IPS DF 4.7 (cell line): ENCODE data around the gene TBC1D22A.

Experiments used
- DNase-seq: peaks from one replicate; pipeline ENCODE4 v3.0.0-alpha.2; 2013; ENCODE audit warnings: low spot score; ENCODE audit errors: extremely low read depth

TBC1D22A gene

DNA sequence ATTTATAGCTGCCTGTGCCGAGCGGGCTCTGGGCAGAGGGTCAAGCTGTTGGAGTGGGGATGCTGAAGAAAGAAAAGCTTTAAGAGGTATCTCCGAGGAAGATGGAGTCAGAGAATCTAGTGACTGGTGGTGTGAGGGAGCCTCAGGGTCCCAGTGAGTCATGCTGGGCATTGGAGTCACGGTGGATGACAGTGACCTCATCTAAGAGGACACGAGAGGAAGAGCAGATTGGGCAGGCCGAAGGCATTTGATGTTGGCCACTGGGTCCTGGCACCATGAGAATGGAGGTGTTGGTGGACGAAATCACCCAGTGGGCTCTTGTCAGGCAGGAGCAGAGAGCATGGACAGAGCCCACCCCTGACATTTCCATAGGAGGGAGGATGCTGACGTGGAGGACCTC, 68.4 kb downstream of the TBC1D22A start:
- no peak for DNase-seq

DNA sequence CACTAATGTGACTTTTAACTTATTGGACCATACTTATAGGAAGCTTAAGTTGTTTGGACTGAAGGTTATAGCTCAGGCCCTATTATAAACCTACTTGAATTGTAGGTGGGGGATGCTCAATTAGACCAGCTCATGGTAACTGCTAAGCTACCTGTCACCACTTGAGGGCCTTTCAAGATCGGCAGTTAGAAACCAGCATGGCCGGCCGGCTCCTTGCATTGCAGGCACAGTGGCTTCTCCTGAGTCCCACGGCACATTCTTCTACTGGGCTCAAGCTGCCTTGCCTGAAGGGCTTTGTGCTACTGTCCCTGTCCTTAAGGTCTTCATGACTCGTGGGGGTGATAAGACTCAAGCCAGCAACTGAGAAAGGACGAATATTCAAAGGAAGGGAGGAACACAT, 70.8 kb downstream of the TBC1D22A start:
- DNase-seq = peak; percentile 41

DNA sequence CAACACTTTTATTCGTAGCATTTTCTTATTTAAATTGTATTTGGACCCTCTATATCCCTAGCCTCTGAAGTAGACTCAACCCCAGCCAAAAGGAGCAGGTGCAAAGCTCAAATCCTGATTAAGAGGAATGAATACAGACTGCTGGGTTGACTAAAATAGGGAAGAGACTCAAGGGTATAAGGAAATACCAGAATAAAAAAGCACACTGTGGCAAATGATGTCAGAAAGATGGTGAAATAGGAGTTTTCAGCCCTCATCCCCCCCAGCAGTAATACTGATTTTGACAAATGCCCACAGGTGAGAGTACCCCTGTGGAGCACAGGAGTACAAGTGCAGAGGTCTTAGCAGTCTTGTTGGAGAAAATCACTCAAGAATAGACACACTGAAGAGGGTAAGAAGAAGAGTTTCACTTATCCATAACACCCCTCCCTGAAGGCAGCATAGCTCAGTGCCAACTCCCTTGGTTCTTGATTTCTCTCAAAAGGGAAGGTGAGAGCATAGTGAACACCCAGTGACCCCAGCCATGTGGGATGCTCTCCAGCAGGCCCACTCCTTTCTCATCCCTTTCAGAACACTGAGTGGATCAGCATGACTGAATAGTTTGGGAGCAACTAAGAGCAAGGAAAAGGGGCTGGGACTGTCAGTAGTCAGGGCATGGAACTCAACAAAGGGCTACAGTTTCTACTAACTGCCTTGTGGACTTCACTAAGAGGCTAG, 71.7 kb downstream of the TBC1D22A start:
- DNase-seq = no peak

DNA sequence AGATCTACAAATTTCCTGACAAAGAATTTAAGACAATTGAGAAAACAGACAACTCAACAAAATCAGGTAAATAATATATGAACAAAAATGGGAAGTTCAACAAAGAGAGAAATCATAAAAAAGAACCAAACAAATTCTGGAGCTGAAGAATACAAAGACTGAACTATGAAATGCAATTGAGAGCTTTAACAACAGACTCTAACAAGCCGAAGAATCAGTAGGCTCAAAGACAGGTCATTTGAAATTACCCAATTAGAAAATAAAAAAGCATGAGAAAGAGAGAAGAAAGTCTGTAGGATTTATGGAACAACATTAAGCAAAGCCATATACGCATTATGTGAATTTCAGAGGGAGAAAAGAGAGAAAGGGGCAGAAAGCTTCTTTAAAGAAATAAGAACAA, 72.8 kb downstream of the TBC1D22A start:
- no peak for DNase-seq

DNA sequence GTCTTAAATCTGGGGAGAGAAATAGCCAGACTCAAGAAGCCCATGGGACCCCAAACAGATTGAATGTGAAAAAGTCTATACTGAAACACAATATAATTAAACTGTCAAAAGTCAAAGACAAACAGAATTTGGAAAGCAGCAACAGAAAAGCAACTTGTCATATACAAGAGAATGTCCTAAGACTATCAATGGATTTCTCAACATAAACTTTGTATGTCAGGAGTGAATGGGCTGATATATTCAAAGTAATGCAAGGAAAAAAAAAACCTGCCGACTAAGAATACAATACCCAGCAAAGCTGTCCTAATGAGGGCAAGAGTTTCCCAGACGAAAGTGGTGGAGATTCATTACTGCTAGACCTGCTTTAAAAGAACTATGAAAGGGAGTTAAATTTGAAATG, 73.2 kb downstream of the TBC1D22A start:
- DNase-seq = no peak

DNA sequence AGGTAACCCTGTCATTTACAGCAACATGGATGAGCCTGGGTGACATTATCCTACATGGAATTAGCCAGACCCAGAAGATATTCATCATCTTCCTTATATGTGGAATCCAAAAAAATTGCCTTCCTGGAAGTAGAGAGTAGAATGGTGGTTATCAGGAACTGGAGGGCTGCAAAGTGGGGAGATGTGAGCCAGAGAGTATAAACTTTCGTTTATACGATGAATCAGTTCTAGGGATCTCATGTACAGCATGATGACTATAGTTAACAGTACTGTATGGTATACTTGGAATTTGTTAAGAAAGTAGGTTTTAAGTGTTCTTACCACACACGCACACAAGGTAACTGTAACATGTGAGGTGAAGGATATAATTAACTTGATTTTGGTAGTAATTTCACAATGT, 79.1 kb downstream of the TBC1D22A start:
- DNase-seq = no peak

DNA sequence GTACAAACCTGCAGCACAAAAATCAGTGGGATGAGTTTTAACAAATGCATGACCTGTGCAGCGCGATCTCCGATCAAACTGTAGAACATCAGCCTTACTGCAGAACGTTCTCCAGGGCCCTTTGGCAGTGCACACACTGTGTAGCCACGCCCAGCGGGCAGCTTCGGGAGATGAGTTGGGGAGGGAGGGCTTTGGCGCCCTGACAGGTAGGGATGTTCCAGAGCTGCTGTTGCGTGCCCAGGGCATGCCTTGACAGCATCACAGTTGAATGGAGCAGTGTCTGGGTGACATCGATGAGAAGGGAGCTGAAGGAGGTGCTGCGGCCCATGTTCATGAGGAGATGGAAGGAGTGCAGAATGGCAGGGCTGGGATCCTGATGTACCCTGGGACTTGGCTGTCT, 80.2 kb downstream of the TBC1D22A start:
- DNase-seq = no peak

DNA sequence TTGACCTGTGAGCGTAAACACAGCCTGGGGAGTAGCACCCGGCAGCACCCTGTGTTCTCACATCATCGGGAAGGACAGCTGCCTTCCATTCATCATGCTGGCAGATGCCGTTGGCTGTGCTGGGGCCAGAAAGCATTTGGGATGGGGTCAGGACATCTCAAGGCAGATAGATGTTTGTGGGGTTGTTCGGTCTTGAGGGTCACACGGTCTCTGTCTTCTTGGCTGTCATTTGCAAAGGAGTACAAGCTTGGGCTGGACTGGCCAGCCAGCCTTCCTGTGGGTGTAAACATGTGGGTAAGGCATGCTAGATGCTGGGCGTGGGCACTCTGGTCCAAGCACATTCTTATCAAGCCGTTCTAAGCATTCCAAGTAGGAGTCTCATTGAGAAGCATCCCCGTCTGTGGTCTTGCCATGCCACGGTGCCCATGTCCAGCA, 81.4 kb downstream of the TBC1D22A start:
- no peak for DNase-seq

DNA sequence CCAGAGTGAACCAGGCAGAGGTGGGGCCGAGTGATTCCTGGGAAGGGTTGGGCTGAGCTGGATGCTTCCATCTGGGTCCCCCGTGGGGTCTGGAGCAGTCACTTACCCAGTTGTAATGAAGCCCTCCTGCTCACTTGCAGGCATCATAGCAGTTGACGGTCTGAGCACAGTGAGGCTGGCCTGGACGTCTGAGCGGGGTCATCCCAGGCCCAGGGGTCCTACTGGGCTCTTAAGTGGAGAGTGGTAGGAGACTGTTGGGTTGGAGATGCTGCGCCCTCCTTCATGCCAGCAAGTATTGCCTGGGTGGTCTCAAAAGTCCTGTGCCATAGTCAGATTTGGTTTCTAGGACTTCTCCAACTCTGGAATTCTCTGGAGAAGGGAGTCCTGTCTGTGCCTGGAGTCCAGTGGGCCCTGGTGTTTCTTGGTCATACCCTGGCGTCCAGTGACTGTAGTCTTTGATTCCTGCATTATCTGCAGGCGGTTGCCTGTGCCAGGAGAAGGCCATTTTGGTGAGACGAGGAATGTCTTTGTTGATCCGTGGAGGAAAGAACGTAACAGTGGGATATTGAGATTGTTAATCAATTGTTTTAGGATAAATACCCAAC, 82.3 kb downstream of the TBC1D22A start:
- DNase-seq = no peak

DNA sequence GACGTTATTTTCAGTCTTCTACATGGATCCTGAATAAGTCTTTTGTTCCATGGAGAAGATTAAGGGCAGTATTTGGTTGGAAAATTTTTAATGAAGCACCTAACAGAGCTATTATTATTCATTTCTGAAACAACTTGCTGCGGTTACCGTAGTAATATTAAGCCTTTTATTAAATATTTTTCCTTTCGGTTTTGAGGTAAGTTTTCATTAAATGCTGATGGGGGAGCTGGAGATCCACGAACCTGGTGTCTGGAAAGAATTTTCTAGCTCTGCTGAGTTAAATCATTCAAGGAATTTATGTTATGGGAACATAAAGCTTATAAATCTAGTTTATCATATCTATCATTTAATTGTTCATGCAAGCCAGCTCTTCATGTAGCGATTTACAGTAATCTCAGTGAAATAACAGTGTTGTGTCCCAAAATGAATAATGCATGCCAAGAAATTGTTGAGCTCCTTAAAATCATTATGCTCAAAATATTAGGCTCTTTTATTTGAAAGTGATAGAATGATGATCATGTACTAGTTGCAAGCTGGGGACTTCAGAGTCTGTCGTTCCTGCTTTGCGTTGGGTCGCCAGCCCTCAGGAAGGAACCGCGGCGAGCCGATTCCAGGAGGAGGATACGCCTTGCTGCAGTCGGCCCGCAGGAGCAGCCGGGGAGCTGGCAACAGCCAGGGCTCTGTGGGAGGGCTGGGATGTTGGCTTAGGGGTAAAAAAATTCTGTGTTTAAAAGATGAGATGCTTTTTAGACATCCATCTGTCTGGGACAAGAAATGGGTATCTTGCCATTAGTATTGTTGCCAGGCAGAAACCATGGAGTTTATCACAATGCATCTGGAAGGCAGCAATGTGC, 83.1 kb downstream of the TBC1D22A start:
- DNase-seq = no peak

DNA sequence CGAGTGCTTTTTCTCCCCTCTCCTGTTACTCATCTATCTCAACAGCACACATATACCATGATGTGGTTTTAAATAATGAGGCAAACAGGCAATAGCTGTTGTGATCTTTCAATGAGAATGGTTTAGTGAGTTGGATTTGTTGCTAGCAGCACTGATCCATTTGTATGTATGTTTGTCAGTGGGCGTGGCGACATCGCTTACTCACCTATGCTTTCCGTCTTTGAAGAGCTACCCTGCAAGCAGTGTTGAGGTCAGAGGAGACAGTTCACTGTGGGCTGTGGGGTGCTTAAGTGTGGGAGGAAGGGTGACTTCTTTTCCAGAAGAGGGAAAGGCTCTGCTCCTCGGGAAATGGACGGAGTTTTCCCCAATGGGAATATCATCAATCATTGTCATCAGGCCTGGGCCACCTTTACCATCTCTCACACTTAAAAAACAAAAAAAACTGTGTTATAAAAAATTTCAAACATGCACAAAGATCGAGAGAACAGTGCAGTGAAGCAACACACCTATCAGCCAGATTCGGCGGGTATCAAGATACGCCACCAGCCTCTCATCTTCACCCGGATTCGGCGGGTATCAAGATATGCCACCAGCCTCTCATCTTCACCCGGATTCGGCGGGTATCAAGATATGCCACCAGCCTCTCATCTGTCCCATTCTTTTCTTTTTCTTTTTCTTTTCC, 83.8 kb downstream of the TBC1D22A start:
- no peak for DNase-seq

DNA sequence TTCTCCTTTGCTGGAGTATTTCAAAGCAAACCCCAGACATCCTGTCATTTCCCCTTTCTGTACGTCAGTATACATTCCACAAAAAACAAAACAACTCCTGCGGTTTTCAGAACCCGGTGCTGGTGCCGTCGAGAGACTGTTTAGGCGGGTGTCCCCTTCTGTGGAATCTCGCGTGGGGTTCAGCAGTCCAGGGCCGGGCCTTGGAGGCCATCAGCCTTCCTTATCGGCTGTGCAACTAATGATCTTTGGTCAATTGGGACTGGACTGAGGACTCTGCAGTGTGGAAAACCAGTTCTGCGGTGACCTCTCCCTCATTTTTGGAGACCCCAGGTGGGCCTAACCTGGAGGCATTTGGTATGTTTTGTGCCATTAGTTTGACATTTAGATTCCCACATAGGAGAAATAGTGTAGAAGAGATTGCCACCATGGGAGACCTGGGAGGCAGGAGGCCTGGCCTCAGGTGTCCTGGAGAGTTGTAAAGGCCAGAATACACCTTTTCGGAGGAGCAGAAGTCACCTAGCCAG, 84.4 kb downstream of the TBC1D22A start:
- DNase-seq = no peak

DNA sequence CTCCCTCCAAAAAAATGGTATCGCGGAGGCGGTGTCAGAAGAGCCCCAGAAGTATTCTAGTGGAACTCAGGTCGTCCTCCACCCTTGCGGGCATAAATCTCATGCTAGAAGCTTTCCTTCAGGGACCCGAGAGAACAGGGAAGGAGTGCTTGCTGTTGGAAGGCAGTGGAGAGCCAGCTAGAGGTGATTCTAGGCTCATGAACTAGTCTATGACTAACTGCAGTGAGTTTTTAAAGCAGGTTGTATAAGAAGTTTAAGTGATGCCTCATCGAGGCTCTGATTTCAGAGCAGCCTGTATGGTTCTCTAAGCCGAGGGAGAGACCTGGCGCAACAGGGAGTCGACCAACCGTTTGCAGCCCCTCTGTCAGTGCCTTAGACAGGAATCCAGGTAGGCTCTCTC, 85.7 kb downstream of the TBC1D22A start:
- no peak for DNase-seq

DNA sequence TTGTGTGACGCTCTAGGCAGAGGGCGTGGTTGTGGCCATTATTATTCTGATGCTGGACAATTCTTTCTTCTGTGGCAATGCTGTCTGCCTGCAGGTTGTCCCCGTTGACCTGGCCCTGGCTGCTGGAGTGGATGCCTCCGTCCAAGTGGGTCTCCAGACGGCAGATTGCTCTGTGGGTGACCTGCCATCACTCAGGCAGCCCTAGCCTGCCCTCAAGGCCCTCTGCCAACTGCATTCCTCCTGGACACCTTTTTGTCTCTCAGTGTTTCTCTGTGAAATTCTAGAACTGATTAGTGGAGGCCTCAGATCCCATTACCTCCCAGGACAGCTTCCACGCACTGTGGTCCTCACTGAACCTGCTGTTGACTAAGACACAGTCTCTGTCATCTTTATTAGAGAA, 86.7 kb downstream of the TBC1D22A start:
- no peak for DNase-seq

DNA sequence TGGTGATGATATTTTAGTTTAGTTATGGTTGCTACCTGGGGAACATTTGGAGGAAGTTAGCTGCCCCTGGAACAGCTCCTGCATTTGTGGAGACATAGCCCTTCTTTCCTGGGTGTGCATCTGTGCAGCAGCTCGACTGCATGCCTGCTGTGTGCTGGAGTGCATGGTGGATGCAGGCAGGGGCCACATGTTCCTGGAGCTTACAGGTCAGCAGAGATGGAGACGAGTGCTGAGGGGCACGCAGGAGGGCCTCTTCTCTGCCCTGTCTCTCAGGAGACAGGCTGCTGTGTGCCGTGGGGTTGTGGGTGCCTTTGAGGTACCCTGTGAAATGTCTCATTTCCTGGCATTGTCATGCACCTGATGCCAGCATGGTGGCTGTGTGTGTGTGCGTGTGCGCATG, 87.5 kb downstream of the TBC1D22A start:
- DNase-seq = no peak

DNA sequence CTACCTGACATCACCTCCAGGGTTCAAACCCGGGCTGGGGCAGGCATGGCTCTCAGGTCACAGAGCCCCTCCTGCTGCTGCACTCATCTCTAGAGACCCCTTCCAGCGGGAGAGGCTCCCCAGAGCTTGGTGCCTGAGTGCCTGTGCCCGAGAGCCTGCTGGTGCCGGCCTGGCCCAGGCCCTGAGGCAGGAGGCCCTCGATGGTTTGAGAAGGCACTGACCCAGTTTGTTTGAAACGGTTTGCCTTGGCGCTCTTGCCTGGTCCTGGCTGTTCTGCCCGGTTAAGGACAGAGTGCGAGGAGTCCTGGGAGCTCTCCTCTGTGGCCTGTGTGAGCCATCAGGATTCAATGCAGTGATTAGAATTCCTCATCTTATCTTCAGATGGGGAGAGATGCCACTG, 88.9 kb downstream of the TBC1D22A start:
- no peak for DNase-seq

DNA sequence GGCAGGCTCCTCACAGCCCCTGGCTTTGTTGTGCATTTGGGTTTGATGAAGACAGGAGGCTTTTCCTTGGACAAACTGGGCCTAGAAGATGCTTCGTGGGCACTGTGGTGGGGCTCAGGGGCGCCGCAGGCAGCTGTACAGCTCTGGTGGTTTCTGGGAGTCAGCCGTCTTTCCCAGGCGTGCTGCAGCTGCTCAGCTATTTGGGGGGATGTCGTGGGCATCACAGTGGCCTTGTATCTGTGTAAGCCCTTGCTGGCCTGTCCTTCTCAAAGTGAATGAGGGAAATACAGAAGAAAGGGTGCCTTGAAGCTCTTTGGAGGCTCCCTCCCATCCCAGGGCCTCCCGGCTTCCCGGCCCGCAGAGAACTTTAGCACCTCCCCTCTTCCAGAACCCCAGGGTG, 89.5 kb downstream of the TBC1D22A start:
- no peak for DNase-seq

DNA sequence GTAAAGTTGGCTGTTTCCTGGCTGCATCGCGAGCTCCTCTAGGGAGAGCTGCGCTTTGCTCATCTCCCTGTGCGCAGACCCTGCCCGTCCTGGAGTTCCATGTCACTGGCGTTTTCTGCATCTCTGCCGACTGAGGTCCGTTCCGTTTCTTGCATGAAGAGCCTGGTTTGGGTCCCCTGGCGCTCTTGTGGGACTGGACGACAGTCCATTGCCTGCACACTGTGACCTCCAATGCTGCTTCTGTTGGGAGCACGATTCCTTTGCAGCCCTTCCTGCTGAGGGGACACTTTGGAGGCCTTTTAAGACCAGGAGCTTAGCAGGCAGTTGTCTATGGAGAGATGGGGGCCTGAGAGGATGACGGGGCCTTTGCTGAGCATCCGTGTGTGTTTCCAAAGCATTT, 90.3 kb downstream of the TBC1D22A start:
- DNase-seq = no peak

DNA sequence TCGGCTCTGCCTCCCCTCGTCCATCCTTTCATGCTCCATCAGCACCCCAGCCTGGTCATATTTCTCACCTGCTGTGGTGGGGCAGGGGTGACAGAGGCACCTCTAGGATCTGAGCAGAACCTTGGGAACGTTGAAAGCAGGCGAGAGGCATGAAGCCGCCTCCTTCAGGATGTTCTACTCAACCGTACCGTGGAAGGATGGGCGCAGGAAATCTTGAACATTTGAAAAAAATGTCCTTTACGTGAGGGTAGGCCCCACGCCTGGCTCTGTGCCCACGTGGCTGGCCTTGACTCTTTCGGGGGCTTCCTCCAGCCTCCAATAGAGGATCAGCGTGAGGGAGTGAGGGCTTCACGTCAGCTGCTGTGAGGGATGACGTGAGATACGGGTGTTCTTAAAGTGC, 90.7 kb downstream of the TBC1D22A start:
- DNase-seq = no peak

DNA sequence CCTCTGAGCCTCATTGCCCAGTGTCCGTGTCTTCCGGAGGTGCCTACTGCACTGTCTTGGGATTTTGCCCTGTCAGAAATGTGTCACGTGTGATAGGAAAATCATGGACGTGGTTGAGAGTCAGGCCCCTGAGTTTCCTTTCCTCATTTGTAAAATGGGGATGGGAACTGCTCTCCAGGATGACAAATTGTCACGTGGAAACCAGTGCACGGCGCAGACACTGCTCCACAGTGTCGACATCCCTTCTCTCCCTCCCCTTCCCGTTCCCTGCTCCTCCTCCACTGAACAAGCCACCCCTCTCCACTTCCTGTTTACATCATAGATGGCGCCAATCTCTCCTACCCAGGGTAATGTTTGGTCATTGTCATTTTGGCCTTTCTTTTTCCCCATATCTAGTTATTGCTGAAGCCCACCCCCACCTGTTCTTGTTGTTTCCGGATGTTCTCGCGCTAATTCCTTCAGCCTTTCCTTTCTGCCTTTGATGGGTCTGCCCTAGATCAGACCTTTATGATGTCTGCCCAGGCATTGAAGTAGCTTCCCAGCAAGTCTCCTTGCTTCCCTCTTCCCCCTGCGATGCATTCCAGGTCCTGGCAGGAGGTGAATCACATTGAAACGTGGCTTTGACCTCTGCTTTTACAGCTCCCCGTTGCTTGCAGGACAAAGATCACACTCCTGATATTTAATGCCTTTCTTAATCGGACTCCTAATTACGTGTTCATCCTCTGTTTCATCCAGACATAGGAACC, 91.8 kb downstream of the TBC1D22A start:
- DNase-seq = no peak

DNA sequence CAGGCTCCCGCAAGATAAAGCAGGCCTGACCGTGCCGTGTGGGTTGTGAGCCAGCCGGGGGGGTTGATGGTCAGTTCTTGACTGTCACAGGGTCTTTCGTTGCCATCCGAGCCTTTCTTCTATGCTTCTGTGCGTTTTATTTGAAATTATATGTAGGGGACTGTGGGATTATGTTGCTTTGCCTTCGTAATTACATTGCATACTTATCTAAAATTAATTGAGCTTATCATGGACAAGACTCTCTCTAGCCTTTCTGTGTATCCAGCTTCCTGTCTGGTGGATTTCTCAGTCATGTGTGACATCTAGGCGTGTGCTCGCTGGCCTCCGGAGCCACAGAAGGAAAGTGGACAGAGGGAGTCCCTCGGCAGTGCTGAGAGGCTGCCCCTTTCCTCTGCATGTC, 93.2 kb downstream of the TBC1D22A start:
- no peak for DNase-seq
